Right ventricle myocardium superior (tissue), 1 donor: ENCODE data around the gene SMYD3. TPM values are rescaled to one million over a fixed set of nuclear protein-coding genes. Genes with fewer than 3 reads are reported as not detected.

ENCODE experiments used
- ATAC-seq: fragments of 200-7000 bp; cut with Tn5 transposase; one replicate; pipeline ENCODE4 v1.9.1; 2020; ENCODE audit warnings: mild to moderate bottlenecking; ENCODE audit not compliant: poor library complexity
- DNase-seq: peaks from one replicate; pipeline ENCODE4 v3.0.0-alpha.2; 2020
- intact Hi-C: fragments of 100-400 bp; cut with DNase I; formaldehyde crosslinking; loops from one replicate; pipeline ENCODE4 v1.11.2; 2022
- total RNA-seq: library from RNA; stranded (reverse); fragmentation: NEBNext Ultra II Directional; extraction: Animal tissue kit (Norgen Biotek cat#: 25700); gene quantifications from one replicate; pipeline ENCODE4 v1.2.1, GENCODE V29; 2021
- donor health status: DM: no; HTN: yes; CAD: no; lungs with severe emphysema.

The SMYD3 gene
- total RNA-seq, 1 donor from 2014 or later = 9.4 TPM

- intact Hi-C loops = no loop called here
- DNase-seq (no peak), ATAC-seq (no peak)
Measured at GRCh38 chr1:246270236-246270635, 236.8 kb downstream of the SMYD3 start.

- intact Hi-C loops = no loop called here
Measured at GRCh38 chr1:246269466-246269865, 237.6 kb downstream of the SMYD3 start.

DNA sequence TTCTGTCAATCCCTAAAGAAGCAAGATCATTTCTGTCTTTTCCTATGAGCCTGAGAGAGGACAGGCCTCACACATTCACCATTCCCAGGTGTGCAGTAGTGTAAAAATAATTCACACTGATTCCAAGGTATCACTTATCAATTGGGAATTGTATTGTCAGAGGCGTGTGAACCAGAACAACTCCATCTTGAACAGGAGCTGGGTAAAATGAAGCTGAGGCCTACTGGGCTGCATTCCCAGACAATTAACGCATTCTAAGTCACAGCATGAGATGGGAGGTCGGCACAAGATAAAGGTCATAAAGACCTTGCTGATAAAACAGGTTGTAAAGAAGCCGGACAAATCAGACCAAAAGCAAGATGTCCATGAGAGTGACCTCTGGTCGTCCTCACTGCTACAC is 239.2 kb downstream of the SMYD3 start:
- DNase-seq (no peak), ATAC-seq (no peak)
- intact Hi-C loops = no loop called here

More at GRCh38 chr1:246269466-246269865, 237.6 kb downstream of the SMYD3 start:
- no peak for DNase-seq
- ATAC-seq = no peak

DNA sequence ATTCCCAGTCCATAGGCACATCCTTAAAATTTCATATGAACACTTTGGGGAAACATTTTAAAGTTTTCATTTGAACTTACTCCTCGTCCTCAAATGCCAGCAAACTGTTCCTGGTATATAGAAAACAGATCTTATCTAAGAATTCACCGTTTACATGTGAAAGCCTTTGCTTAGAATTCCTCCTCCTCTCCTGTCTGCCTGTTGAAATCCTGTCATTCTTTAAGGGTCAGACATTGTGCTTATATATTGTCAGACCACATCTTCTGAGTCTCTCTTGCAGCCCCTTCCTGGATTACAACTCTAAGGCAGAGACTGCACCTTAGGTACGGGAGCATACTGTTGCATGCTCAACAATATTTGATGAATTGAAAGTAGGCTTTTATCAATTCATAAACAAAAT is 239.7 kb downstream of the SMYD3 start:
- no peak for DNase-seq
- intact Hi-C loops = no loop called here
- ATAC-seq = no peak

DNA sequence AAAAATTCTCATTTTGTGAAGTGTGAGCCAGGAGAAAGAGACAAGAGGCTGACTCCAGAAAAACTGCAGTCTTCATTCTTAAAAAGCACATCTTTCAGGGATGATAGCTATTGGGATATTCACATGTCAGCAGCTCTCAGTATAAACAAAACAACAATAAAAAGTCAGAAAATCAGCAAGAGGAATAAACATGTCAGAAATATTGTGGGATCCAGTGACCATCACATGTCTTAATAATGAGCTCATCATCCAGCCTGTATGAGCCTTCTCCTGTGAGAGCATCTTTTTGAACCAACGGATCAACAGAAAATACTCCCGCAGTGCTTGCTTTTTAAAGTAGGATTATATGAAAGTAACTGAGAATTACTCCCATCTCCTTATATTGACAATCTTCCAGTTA is 241.6 kb downstream of the SMYD3 start:
- intact Hi-C loops = no loop called here
- ATAC-seq (no peak), DNase-seq (no peak)

DNA sequence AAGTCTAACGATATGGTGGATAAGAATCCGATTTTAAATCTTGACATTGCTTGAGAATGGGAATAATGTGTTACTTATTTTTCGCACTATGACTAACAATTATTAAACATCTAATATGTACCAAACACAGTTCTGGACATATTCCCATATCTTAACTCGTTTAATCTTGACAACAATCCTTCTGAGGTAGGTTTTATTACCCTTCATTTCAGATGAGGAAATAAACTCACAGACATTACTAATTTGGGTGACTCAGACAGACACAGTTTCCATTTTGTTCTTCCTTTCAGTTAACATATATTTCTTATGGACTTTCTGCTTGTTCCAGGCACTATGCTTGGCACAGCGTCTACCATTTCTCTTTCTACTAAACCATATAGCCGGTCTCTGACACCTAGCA is 244.8 kb downstream of the SMYD3 start:
- intact Hi-C loops = no loop called here
- no peak for DNase-seq
- ATAC-seq = no peak

DNA sequence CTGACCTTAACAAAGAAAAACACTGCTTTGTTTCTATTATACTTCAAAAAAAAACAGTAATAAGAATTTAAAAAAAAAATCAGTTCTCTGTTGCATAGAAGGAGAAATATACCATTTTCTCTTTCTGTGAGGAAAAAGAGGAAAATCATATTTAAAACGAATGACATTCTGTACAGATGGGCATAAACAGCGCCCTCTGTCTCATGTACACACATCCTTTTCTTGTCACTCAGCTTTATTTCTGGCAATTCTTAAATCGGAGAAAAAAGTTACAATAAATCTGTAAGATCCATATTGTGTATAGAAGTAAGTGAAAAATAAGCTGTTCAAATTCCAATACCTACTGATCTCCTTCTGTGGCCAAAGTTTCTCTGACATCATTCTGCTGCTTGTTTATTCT is 245.4 kb downstream of the SMYD3 start:
- ATAC-seq = no peak
- intact Hi-C loops = no loop called here

DNA sequence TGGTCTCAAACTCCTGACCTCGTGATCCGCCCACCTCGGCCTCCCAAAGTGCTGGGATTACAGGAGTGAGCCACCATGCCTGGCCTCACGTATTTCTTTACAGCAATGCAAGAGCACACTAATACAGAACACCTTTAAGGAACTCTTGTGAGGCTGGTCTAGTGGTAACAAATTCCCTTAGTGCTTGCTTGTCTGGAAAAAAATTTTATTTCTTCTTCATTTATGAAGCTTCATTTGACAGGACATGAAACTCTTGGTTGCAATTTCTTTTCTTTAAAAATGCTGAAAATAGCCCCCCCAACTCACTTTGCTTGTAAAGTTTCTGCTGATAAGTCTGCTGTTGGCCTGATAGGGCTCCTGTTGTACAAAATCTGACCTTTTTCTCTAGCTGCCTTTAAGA is 248.8 kb downstream of the SMYD3 start:
- ATAC-seq = no peak
- intact Hi-C loops = no loop called here
- DNase-seq = no peak

More for the DNA sequence above, 245.4 kb downstream of the SMYD3 start:
- DNase-seq = no peak

DNA sequence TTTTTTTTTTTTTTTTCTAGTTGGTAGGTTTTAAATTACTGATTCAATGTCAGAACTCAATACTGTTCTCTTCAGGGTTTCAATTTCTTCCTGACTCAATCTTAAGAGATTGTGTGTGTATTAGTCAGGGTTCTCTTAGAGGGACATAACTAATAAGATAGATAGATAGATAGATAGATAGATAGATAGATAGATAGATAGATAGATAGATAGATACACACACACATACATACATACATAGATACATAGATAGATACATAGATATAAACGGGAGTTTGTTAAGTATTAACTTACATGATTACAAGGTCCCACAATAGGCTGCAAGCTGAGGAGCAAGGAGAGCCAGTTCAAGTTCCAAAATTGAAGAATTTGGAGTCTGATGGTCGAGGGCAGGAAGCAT is 251.3 kb downstream of the SMYD3 start:
- intact Hi-C loops = no loop called here
- ATAC-seq (no peak), DNase-seq (no peak)

DNA sequence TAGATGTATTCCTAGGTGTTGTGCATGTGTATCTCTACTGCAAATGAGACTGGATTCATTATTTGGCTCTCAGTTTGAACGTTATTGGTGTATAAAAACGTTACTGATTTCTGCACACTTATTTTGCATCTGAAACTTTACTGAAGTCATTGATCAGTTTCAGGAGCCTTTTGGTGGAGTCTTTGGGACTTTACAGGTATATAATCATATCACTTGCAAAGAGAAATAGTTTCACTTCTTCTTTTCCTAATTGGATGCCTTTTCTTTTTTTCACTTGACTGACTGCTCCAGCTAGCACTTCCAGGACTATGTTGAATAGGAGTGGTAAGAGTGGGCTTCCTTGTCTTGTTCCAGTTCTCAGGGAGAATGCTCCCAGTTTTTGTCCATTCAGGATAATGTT is 252.2 kb downstream of the SMYD3 start:
- intact Hi-C loops = no loop called here
- ATAC-seq (no peak), DNase-seq (no peak)

DNA sequence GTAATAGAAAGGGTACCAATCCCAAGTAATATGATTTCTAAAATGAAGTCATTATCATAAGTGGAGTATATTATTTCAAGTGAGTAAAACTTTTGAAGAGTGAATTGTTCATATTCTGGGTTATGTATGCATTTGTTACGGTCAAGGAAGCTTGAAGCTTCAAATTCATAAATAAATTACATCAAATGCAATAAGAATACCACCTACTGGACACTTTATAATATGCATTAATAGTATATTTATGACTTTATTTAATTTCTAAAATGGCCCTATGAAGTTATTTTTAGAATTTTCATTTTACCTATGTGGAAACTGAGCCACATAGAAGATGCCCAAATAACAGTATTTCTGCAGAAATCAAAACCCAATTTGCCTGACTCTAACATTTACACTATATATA is 260.6 kb downstream of the SMYD3 start:
- DNase-seq (no peak), ATAC-seq (no peak)
- intact Hi-C loops = no loop called here

GRCh38 chr1:246245541-246245940 is 261.5 kb downstream of the SMYD3 start:
- ATAC-seq (no peak), DNase-seq (no peak)
- intact Hi-C loops = no loop called here

DNA sequence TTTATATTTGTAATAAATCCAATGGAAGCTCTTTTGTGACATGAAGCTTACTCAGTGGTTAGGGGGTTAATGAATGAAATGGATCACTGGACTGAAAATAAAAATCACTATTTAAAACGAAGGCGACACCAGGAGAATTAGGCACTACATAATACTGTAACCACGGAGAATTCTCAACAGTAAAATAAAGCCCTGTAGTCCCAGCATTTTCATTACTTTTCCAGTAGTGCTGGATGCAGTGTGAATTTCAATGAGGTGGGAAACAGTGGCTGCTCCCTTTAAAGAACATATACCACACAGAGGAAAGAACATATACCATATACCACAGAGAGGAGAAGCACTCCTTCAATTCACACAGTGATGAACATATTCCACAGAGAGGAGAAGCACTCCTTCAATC is 275.0 kb downstream of the SMYD3 start:
- ATAC-seq = no peak

DNA sequence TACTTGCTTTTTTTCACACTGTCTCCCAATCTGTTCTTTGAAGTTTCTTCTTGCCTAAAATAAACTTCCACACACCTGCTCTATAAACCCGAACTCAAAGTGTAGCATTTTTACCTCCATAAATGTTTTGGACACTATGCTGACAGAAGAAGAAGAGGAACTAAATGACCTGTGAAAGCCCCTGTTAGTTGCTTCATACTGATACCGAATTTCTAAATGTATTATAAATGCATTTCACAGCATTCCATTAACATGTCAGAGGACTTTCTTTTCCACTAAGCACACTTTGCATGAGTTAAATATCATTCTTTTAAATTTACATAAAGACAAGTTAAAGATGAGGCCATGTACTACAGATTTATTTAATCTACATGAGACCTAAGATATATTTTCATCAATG is 281.0 kb downstream of the SMYD3 start:
- ATAC-seq (no peak), DNase-seq (no peak)
- intact Hi-C loops = no loop called here

More for the DNA sequence above, 275.0 kb downstream of the SMYD3 start:
- intact Hi-C loops = no loop called here
- DNase-seq = no peak

- intact Hi-C loops = no loop called here
- DNase-seq = no peak
- ATAC-seq = no peak
Measured at GRCh38 chr1:246221485-246222255, 285.4 kb downstream of the SMYD3 start.

DNA sequence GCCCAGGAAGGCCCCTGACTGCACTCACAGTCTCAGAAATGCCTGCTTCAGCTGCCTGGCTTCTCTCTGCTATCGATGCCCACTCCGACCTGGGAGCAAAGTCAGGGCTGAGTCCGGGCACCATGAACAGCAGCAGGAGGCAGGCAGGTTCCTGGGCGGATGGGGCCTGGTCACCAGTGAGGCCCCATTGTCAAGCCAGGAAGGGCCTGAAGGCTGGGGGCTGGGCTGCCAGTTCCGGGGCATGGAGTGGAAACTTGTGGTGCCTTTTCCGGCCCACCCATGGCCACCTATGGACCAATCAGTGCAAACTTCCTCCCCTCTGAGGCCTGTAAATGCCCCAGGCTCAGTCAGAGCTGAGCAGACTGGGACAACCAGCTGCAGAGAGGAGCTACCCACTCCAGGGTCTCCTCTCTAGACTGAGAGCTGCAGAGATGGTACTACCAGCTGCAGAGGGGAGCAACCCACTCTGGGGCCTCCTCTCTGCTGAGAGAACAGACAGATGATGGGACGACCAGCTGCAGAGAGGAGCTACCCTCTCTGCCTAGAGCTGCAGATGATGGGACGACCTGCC is 286.5 kb downstream of the SMYD3 start:
- no peak for DNase-seq
- intact Hi-C loops = no loop called here
- ATAC-seq = no peak

- ATAC-seq (no peak), DNase-seq (no peak)
- intact Hi-C loops = no loop called here
Measured at GRCh38 chr1:246219508-246220030, 287.5 kb downstream of the SMYD3 start.

- no peak for ATAC-seq
- no peak for DNase-seq
- intact Hi-C loops = no loop called here
Measured at GRCh38 chr1:246218686-246219085, 288.4 kb downstream of the SMYD3 start.

- intact Hi-C loops = no loop called here
- no peak for ATAC-seq
- DNase-seq = no peak
Measured at GRCh38 chr1:246216906-246217305, 290.2 kb downstream of the SMYD3 start.

- peak; percentile 41 for ATAC-seq
- intact Hi-C loops = no loop called here
Measured at GRCh38 chr1:246215510-246215903, 291.6 kb downstream of the SMYD3 start.

More at GRCh38 chr1:246215510-246215903, 291.6 kb downstream of the SMYD3 start:
- no peak for DNase-seq
